Endothelial cell of umbilical vein (primary cell): ENCODE measurements around the gene SPAG5. TPM values are rescaled to one million over a fixed set of nuclear protein-coding genes. Genes with fewer than 3 reads are reported as not detected.

ENCODE experiments used
- BruUV-seq: library from RNA; stranded (reverse); fragments of 400-500 nt; replicated peaks from 2 replicates; lab custom pipeline; 2021; lab: Mats Ljungman, UMichigan
- CTCF ChIA-PET: fragments of 300-600, 350-600 bp; sonication (Branson Sonifier 250); formaldehyde crosslinking; loops from one replicate; lab custom pipeline; 2021; ENCODE audit warnings: antibody characterized with exemption, inconsistent platforms; lab: Charles Lee
- POLR2A ChIA-PET: fragments of 300-600, 350-600 bp; sonication (Branson Sonifier 250); formaldehyde crosslinking; loops from one replicate; lab custom pipeline; 2021; ENCODE audit warnings: antibody characterized with exemption, inconsistent platforms; lab: Charles Lee
- DNase-seq: peaks from one replicate; pipeline ENCODE4 v3.0.0-alpha.2; 2011; ENCODE audit warnings: low read depth, low spot score
- FAIRE-seq: peaks from 2 replicates; lab custom pipeline; 2011; peaks lifted over from hg19 to GRCh38; lab: Jason Lieb, UNC
- H2AFZ ChIP-seq: 2 replicates; pipeline ENCODE4 v1.6.0; 2012; ENCODE audit warnings: low read depth, low read length, control low read depth, inconsistent platforms
- H3K27ac ChIP-seq: 2 replicates; pipeline ENCODE4 v1.5.1; 2011; ENCODE audit warnings: low read depth, mild to moderate bottlenecking, control low read depth, low read length, moderate library complexity; ENCODE audit not compliant: insufficient read depth
- H3K27me3 ChIP-seq, 2 experiments: 2 replicates each; pipeline versions ENCODE4 v1.6.0 to v1.6.1; 2011; ENCODE audit warnings: low read length in 2 of 2, mixed read lengths in 1 of 2; ENCODE audit not compliant: control insufficient read depth in 2 of 2, insufficient read depth in 2 of 2
- H3K36me3 ChIP-seq, 2 experiments: 2 replicates in 1 of 2; 3 replicates in 1 of 2; pipeline ENCODE4 v1.5.1; 2011; ENCODE audit warnings: low read length in 2 of 2, mild to moderate bottlenecking in 1 of 2, moderate library complexity in 1 of 2; ENCODE audit not compliant: control insufficient read depth in 2 of 2, insufficient read depth in 2 of 2; ENCODE audit errors: extremely low read depth in 1 of 2
- H3K4me1 ChIP-seq: 3 replicates; pipeline ENCODE4 v1.5.1; 2011; ENCODE audit warnings: mild to moderate bottlenecking, low read length; ENCODE audit not compliant: control insufficient read depth, insufficient read depth; ENCODE audit errors: extremely low read depth
- H3K4me2 ChIP-seq: 2 replicates; pipeline ENCODE4 v1.6.1; 2011; ENCODE audit warnings: low read length, control low read depth, mixed read lengths; ENCODE audit not compliant: insufficient read depth
- H3K4me3 ChIP-seq, 3 experiments: fragments of 200-600 bp in 1 of 3; sonication (generic), shearing (Covaris generic) in 1 of 3; replicated peaks in 1 of 3; 2 replicates each; pipeline ENCODE4 v1.5.1; 2011 to 2016; ENCODE audit warnings: control low read depth in 3 of 3, low read length in 3 of 3, mild to moderate bottlenecking in 2 of 3, inconsistent platforms in 1 of 3, low read depth in 1 of 3, moderate library complexity in 1 of 3; ENCODE audit not compliant: insufficient read depth in 1 of 3
- H3K79me2 ChIP-seq: 2 replicates; pipeline ENCODE4 v1.6.0; 2012; ENCODE audit warnings: low read length, inconsistent platforms; ENCODE audit not compliant: control insufficient read depth, insufficient read depth
- H3K9ac ChIP-seq: replicated peaks from 2 replicates; pipeline ENCODE3; 2011; ENCODE audit warnings: low read length, control low read depth; ENCODE audit not compliant: insufficient read depth; ENCODE audit errors: extremely low read depth
- H3K9me1 ChIP-seq: replicated peaks from 3 replicates; pipeline ENCODE4 v1.6.0; 2011; ENCODE audit warnings: mild to moderate bottlenecking, low read length; ENCODE audit not compliant: control insufficient read depth, insufficient read depth; ENCODE audit errors: extremely low read depth
- H3K9me3 ChIP-seq: replicated peaks from 2 replicates; pipeline ENCODE4 v1.5.1; 2012; ENCODE audit warnings: low read length, inconsistent platforms; ENCODE audit not compliant: control insufficient read depth, insufficient read depth
- H4K20me1 ChIP-seq: replicated peaks from 2 replicates; pipeline ENCODE3; 2011; ENCODE audit warnings: mild to moderate bottlenecking, low read length; ENCODE audit not compliant: control insufficient read depth, insufficient read depth; ENCODE audit errors: extremely low read depth
- EZH2 ChIP-seq: IDR thresholded peaks from 2 replicates; pipeline ENCODE4 v1.6.1; 2012; ENCODE audit warnings: borderline replicate concordance, low read depth, mild to moderate bottlenecking, moderate library complexity, low read length, inconsistent platforms; ENCODE audit not compliant: severe bottlenecking
- FOS ChIP-seq: IDR thresholded peaks from 2 replicates; pipeline ENCODE4 v1.6.1; 2011; ENCODE audit warnings: mild to moderate bottlenecking, low read length, moderate library complexity, borderline replicate concordance; ENCODE audit not compliant: insufficient read depth
- GATA2 ChIP-seq: IDR thresholded peaks from 2 replicates; pipeline ENCODE4 v1.7.0; 2011; ENCODE audit warnings: low read depth, mild to moderate bottlenecking, moderate library complexity, mixed read lengths, low read length; ENCODE audit not compliant: insufficient read length, insufficient read depth
- JUN ChIP-seq: IDR thresholded peaks from 2 replicates; pipeline ENCODE4 v1.6.1; 2011; ENCODE audit warnings: borderline replicate concordance, low read depth; ENCODE audit not compliant: insufficient read length, insufficient read depth
- MYC ChIP-seq: IDR thresholded peaks from one replicate; pipeline ENCODE4 v1.6.1; 2011; ENCODE audit warnings: mild to moderate bottlenecking, low read depth, low read length
- POLR2A ChIP-seq: IDR thresholded peaks from 2 replicates; pipeline ENCODE4 v1.6.1; 2012; ENCODE audit warnings: low read depth, mild to moderate bottlenecking, control low read depth, low read length
- POLR2AphosphoS5 ChIP-seq: IDR thresholded peaks from 2 replicates; pipeline ENCODE4 v1.6.1; 2012; ENCODE audit warnings: low read depth, mild to moderate bottlenecking, control low read depth, low read length, moderate library complexity; ENCODE audit not compliant: insufficient read depth
- dilution Hi-C: fragments of 300-500 bp; cut with MboI; formaldehyde crosslinking; loops from one replicate; pipeline ENCODE4 v1.15.0; 2019; ENCODE audit warnings: low sequenced_read_pairs; ENCODE audit not compliant: extremely low pct_ligation_motif_present
- intact Hi-C: fragments of 100-400 bp; cut with micrococcal nuclease; formaldehyde crosslinking; loops from one replicate; pipeline ENCODE4 v1.10.0; 2022
- polyA plus RNA-seq, 4 experiments: library from polyadenylated mRNA; depleted of rRNA in 3 of 4; stranded (reverse) in 3 of 4; unstranded in 1 of 4; fragments of >200 nt; gene quantifications; 2 replicates each; pipeline versions ENCODE4 v1.2.1 to v1.2.3, GENCODE V29; 2011 to 2012; ENCODE audit warnings: missing spikeins in 1 of 4
- total RNA-seq: library from RNA; stranded (reverse); gene quantifications from 2 replicates; pipeline ENCODE4 v1.2.3, GENCODE V29; 2021
- TF ChIP-seq, protein P1 (sequence below): IDR thresholded peaks from 2 replicates; pipeline ENCODE4 v1.6.1; 2011; ENCODE audit not compliant: insufficient read depth, insufficient read length
- TF ChIP-seq, protein P2 (sequence below), 2 donors: IDR thresholded peaks; 1 replicate in 1 of 2; 2 replicates in 1 of 2; pipeline ENCODE4 v1.5.1; 2011; ENCODE audit warnings: low read length in 2 of 2, mild to moderate bottlenecking in 2 of 2, moderate library complexity in 2 of 2, control low read depth in 1 of 2, inconsistent platforms in 1 of 2, low read depth in 1 of 2; ENCODE audit not compliant: insufficient read depth in 1 of 2; ENCODE audit errors: extremely low read depth in 1 of 2

The SPAG5 gene
- total and polyA plus RNA-seq, 2 donors (not counting 3 experiments of a cell fraction or from before 2014, with no cell fraction given), result 31.7 to 85.4 TPM

- no peak overlapping the region for H2AFZ ChIP-seq
- H3K9me3 ChIP-seq, result no peaks in the 10 kb centered on the region
- H3K9ac ChIP-seq, result no peak overlapping the region
- BruUV-seq, result no TSS peak
- dilution Hi-C loops (no loop called here), intact Hi-C loops (no loop called here)
- no peaks in the 10 kb centered on the region for H3K9me1 ChIP-seq
- no peak overlapping the region for H3K4me3 ChIP-seq
- ChIA-PET CTCF (no interaction called here), POLR2A (no interaction called here)
- no peaks in the 10 kb centered on the region for H3K36me3 ChIP-seq
- DNase-seq (no peak), FAIRE-seq (no peak)
- H3K27ac ChIP-seq, result no peak overlapping the region
- H3K4me1 ChIP-seq, result peaks cover 12% of the 10 kb centered on the region
- H3K4me2 ChIP-seq, result no peak overlapping the region
- peaks cover 14% of the 10 kb centered on the region for H3K79me2 ChIP-seq
- H4K20me1 ChIP-seq, result no peaks in the 10 kb centered on the region
- TF ChIP-seq POLR2A, result no peak
- no peak for TF ChIP-seq GATA2
- TF ChIP-seq FOS, result no peak
- TF ChIP-seq, protein P1, sequence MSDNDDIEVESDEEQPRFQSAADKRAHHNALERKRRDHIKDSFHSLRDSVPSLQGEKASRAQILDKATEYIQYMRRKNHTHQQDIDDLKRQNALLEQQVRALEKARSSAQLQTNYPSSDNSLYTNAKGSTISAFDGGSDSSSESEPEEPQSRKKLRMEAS, result no peak
- no peak for TF ChIP-seq JUN
- no peak for TF ChIP-seq MYC
- no peak for TF ChIP-seq EZH2
- no peak for TF ChIP-seq POLR2AphosphoS5
- TF ChIP-seq, protein P2, sequence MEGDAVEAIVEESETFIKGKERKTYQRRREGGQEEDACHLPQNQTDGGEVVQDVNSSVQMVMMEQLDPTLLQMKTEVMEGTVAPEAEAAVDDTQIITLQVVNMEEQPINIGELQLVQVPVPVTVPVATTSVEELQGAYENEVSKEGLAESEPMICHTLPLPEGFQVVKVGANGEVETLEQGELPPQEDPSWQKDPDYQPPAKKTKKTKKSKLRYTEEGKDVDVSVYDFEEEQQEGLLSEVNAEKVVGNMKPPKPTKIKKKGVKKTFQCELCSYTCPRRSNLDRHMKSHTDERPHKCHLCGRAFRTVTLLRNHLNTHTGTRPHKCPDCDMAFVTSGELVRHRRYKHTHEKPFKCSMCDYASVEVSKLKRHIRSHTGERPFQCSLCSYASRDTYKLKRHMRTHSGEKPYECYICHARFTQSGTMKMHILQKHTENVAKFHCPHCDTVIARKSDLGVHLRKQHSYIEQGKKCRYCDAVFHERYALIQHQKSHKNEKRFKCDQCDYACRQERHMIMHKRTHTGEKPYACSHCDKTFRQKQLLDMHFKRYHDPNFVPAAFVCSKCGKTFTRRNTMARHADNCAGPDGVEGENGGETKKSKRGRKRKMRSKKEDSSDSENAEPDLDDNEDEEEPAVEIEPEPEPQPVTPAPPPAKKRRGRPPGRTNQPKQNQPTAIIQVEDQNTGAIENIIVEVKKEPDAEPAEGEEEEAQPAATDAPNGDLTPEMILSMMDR (IDR thresholded peaks at IDR 0.05; ENCODE audit: extremely low read depth in 1 of 2, insufficient read depth in 1 of 2, low read depth in 1 of 2, low read length in 2 of 2), result no peak
- H3K27me3 ChIP-seq, result no peaks in the 10 kb centered on the region
These were observed 25.8 kb downstream of the SPAG5 start for GRCh38 chr17:28573040-28573380.
